WTC11 (cell line): ENCODE measurements around the gene PPP1R12A.

Experiments used
- AFF4 ChIP-seq: sonication (generic); formaldehyde crosslinking; IDR thresholded peaks from 2 replicates; pipeline ENCODE4 v1.8.1; 2023; ENCODE audit warnings: mild to moderate bottlenecking, missing genetic modification reagents, borderline replicate concordance
- ATF1 ChIP-seq: sonication (generic); formaldehyde crosslinking; IDR thresholded peaks from 2 replicates; pipeline ENCODE4 v1.8.1; 2023; ENCODE audit warnings: mild to moderate bottlenecking, moderate library complexity, missing genetic modification reagents
- CTCF ChIP-seq: fragments of 200-600 bp; IDR thresholded peaks from 2 replicates; pipeline ENCODE4 v1.8.0; 2022; ENCODE audit warnings: antibody characterized with exemption
- NFE2L1 ChIP-seq: sonication (generic); formaldehyde crosslinking; IDR thresholded peaks from 2 replicates; pipeline ENCODE4 v1.8.1; 2023; ENCODE audit warnings: missing genetic modification reagents
- SMAD3 ChIP-seq: sonication (generic); formaldehyde crosslinking; IDR thresholded peaks from 2 replicates; pipeline ENCODE4 v1.8.0; 2022; ENCODE audit warnings: missing genetic modification reagents, mild to moderate bottlenecking, borderline replicate concordance
- TEAD1 ChIP-seq: sonication (generic); formaldehyde crosslinking; IDR thresholded peaks from 2 replicates; pipeline ENCODE4 v1.8.0; 2022; ENCODE audit warnings: mild to moderate bottlenecking, missing genetic modification reagents
- TEAD4 ChIP-seq: sonication (generic); formaldehyde crosslinking; IDR thresholded peaks from 2 replicates; pipeline ENCODE4 v1.8.0; 2022; ENCODE audit warnings: mild to moderate bottlenecking, missing genetic modification reagents
- ZNF317 ChIP-seq: sonication (generic); formaldehyde crosslinking; IDR thresholded peaks from 2 replicates; pipeline ENCODE4 v1.8.1; 2023; ENCODE audit warnings: low read depth, mild to moderate bottlenecking, moderate library complexity, missing genetic modification reagents, borderline replicate concordance
- ZNF512 ChIP-seq: sonication (generic); formaldehyde crosslinking; IDR thresholded peaks from 2 replicates; pipeline ENCODE4 v1.8.1; 2022; ENCODE audit warnings: missing genetic modification reagents, borderline replicate concordance
- TF ChIP-seq, protein P1 (sequence below): fragments of 250-450 bp; sonication (Bioruptor Pico); IDR thresholded peaks from 2 replicates; pipeline ENCODE4 v1.8.0; 2021; ENCODE audit warnings: mild to moderate bottlenecking

DNA sequence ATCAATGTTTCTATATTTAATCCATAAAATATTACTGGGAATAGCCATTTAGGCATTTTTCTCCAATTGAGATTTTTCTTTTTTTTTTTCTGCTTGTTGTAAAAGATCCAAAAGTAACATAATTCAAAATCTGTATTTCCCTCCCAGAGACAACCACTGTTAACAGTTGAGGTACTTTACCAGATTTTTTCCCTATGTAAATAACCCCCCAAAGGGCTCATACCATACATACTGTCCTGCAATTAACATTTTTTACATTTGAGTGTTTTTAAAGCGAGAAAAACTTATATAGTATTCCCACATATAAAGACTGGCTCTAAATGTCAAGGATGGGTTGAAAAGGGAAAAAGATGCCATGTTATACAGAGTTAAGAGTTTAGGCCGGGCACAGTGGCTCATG is 18.1 kb downstream of the PPP1R12A start:
- TF ChIP-seq TEAD1 (CRISPR knock-in tag) = no peak
- no peak for TF ChIP-seq CTCF
- TF ChIP-seq ZNF512 (CRISPR knock-in tag) = no peak
- no peak for TF ChIP-seq SMAD3 (CRISPR knock-in tag)
- TF ChIP-seq ZNF317 (CRISPR knock-in tag) = no peak
- TF ChIP-seq AFF4 (CRISPR knock-in tag) = no peak
- TF ChIP-seq, protein P1, sequence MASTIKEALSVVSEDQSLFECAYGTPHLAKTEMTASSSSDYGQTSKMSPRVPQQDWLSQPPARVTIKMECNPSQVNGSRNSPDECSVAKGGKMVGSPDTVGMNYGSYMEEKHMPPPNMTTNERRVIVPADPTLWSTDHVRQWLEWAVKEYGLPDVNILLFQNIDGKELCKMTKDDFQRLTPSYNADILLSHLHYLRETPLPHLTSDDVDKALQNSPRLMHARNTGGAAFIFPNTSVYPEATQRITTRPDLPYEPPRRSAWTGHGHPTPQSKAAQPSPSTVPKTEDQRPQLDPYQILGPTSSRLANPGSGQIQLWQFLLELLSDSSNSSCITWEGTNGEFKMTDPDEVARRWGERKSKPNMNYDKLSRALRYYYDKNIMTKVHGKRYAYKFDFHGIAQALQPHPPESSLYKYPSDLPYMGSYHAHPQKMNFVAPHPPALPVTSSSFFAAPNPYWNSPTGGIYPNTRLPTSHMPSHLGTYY = no peak
- no peak for TF ChIP-seq ATF1 (CRISPR knock-in tag)
- TF ChIP-seq TEAD4 (CRISPR knock-in tag) = no peak
- no peak for TF ChIP-seq NFE2L1 (CRISPR knock-in tag)
